Thoracic aorta (tissue), 2 donors: Measurements from ENCODE around the gene COCH. TPM values are rescaled to one million over a fixed set of nuclear protein-coding genes. Genes with fewer than 3 reads are reported as not detected.

ENCODE experiments used
- ATAC-seq: fragments of 150-250 bp; one replicate; pipeline ENCODE4 v1.8.0; 2017; ENCODE audit warnings: low read depth; ENCODE audit not compliant: insufficient number of reproducible peaks, low FRiP score
- DNase-seq: peaks from one replicate; pipeline ENCODE4 v3.0.0-alpha.2; 2020; ENCODE audit warnings: low spot score
- H3K27ac ChIP-seq, 2 donors: fragments of 200-600 bp; sonication (generic); 1 replicate in 1 of 2; 2 replicates in 1 of 2; pipeline ENCODE4 v1.5.1; 2016; ENCODE audit warnings: mild to moderate bottlenecking in 2 of 2, moderate library complexity in 2 of 2
- H3K27me3 ChIP-seq: fragments of 200-600 bp; sonication (generic); replicated peaks from 2 replicates; pipeline ENCODE4 v1.6.0; 2016; ENCODE audit warnings: mild to moderate bottlenecking; ENCODE audit not compliant: insufficient read depth
- H3K36me3 ChIP-seq: fragments of 200-600 bp; sonication (generic); one replicate; pipeline ENCODE4 v1.5.1; 2016
- H3K4me1 ChIP-seq, 2 donors: fragments of 200-600 bp; sonication (generic); 1 replicate in 1 of 2; 2 replicates in 1 of 2; pipeline versions ENCODE4 v1.5.1 to v1.6.0; 2016; ENCODE audit warnings: low read depth in 2 of 2, mild to moderate bottlenecking in 1 of 2; ENCODE audit not compliant: control insufficient read depth in 1 of 2
- H3K4me3 ChIP-seq: fragments of 200-600 bp; sonication (generic); 2 replicates; pipeline ENCODE4 v1.5.1; 2016; ENCODE audit warnings: mild to moderate bottlenecking
- H3K9me3 ChIP-seq: fragments of 200-600 bp; sonication (generic); 2 replicates; pipeline ENCODE4 v1.5.1; 2016
- CTCF ChIP-seq: fragments of 200-600 bp; sonication (generic); IDR thresholded peaks from one replicate; pipeline ENCODE4 v1.5.1; 2019; ENCODE audit warnings: antibody characterized with exemption
- total RNA-seq, 2 donors: library from RNA; depleted of rRNA; stranded (reverse); fragments of >200 nt; gene quantifications; one replicate each; pipeline versions ENCODE4 v1.1.0 to v1.2.3, GENCODE V29; 2016

Gene COCH
- total RNA-seq, 2 donors from 2014 or later: 1.5 to 9.9 TPM

- Histone ChIP-seq H3K9me3 (no peaks in the 10 kb centered on the region), H3K27ac (no peak overlapping the region), H3K36me3 (no peaks in the 10 kb centered on the region), H3K4me3 (no peak overlapping the region), H3K27me3 (no peaks in the 10 kb centered on the region), H3K4me1 (no peaks in the 10 kb centered on the region)
- DNase-seq (no peak), ATAC-seq (no peak)
- TF ChIP-seq CTCF: no peak
These were observed 20.4 kb upstream of the COCH start for GRCh38 chr14:30853946-30854345.

GRCh38 chr14:30854492-30854891 lies 19.9 kb upstream of the COCH start:
- DNase-seq (no peak), ATAC-seq (no peak)
- TF ChIP-seq CTCF: no peak
- no peak overlapping the region for H3K27ac ChIP-seq
- no peaks in the 10 kb centered on the region for H3K4me1 ChIP-seq
- no peak overlapping the region for H3K4me3 ChIP-seq
- no peaks in the 10 kb centered on the region for H3K36me3 ChIP-seq
- no peaks in the 10 kb centered on the region for H3K27me3 ChIP-seq
- H3K9me3 ChIP-seq: no peaks in the 10 kb centered on the region

GRCh38 chr14:30855345-30856037 lies 18.9 kb upstream of the COCH start:
- no peaks in the 10 kb centered on the region for H3K27me3 ChIP-seq
- H3K36me3 ChIP-seq: no peaks in the 10 kb centered on the region
- no peak for ATAC-seq
- DNase-seq: no peak
- no peaks in the 10 kb centered on the region for H3K4me1 ChIP-seq
- no peaks in the 10 kb centered on the region for H3K9me3 ChIP-seq
- no peak for TF ChIP-seq CTCF
- no peak overlapping the region for H3K4me3 ChIP-seq
- H3K27ac ChIP-seq: no peak overlapping the region

GRCh38 chr14:30861200-30861599 lies 13.2 kb upstream of the COCH start:
- TF ChIP-seq CTCF: no peak
- Histone ChIP-seq H3K4me1 (no peaks in the 10 kb centered on the region), H3K27ac (no peak overlapping the region), H3K4me3 (no peak overlapping the region), H3K27me3 (no peaks in the 10 kb centered on the region), H3K9me3 (no peaks in the 10 kb centered on the region), H3K36me3 (no peaks in the 10 kb centered on the region)
- DNase-seq (no peak), ATAC-seq (no peak)

- H3K4me1 ChIP-seq: no peaks in the 10 kb centered on the region
- ATAC-seq: no peak
- DNase-seq: no peak
- H3K9me3 ChIP-seq: no peaks in the 10 kb centered on the region
- no peak for TF ChIP-seq CTCF
- H3K4me3 ChIP-seq: no peak overlapping the region
- H3K36me3 ChIP-seq: no peaks in the 10 kb centered on the region
- no peaks in the 10 kb centered on the region for H3K27me3 ChIP-seq
- H3K27ac ChIP-seq: no peak overlapping the region
These were observed 9.4 kb upstream of the COCH start for GRCh38 chr14:30864934-30865333.
